H54 (cell line): ENCODE measurements around the gene CA10.

Experiments used
- DNase-seq: peaks from one replicate; pipeline ENCODE4 v3.0.0; 2011; ENCODE audit warnings: low spot score, mixed read lengths; ENCODE audit not compliant: insufficient read length
- FAIRE-seq: peaks from 3 replicates; lab custom pipeline; 2011; peaks lifted over from hg19 to GRCh38; lab: Jason Lieb, UNC
- POLR2A ChIP-seq: IDR thresholded peaks from 2 replicates; pipeline ENCODE4 v1.6.1; 2011; ENCODE audit warnings: low read depth, mild to moderate bottlenecking, low read length

The CA10 gene

DNA sequence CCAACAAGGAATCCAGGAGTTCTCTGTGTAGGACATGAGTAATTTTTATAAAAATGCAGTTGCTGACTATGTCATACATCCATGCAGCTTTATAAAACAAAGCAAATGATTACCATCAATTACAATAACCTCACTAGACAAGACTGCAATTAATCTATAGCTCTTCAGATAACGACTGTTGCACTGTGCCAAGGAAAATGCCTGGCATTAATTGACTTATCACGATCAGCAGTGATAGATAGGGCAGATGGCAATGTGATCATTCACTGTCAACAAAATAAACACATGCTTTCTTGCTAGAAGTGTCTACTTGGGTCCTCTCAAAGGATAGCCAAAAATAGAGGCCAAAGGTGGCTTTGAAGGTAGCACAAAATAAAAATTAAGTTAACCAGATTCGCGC lies 415.0 kb downstream of the CA10 start:
- no peak for TF ChIP-seq POLR2A
- FAIRE-seq (no peak), DNase-seq (no peak)

- DNase-seq: no peak
- no peak for TF ChIP-seq POLR2A
- FAIRE-seq: no peak
Observed at GRCh38 chr17:51742571-51742970, 415.9 kb downstream of the CA10 start.

DNA sequence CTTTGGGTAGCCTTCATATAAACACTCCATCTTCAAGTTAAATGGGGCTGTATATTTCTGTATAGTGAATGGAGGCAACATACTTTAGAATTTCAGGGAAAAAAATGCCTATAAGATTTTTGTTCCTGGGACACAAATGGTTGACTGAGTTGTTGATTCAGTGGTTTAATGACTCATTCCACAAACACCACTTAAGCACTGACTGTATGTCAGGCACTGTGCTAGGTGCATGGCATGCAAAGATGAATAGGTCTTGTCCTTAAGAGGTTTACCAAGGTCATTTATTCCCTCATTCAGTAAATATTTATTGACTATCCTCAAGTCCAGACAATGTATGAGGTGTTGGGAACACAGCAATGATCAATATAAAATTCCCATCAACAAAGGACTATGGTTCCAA lies 417.1 kb downstream of the CA10 start:
- DNase-seq (no peak), FAIRE-seq (no peak)
- no peak for TF ChIP-seq POLR2A

DNA sequence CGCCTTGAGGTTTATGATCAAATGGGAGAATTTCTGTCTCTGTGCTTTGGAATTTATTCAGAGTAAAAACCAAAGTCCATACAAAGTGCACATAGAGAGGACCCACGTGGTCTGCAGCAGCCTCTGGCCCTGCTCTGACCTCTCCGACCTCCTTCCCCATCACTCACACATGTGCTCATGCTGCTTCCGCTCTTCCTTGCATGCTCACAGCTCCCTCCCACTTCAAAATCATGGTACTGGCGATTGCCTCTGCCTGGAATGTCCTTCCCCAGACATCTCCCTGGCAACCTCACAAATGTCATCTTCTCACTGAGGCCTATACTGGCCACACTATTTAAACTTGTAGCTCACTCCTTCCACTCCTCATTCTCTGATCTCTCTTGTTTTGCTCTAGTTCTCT lies 418.0 kb downstream of the CA10 start:
- TF ChIP-seq POLR2A: no peak
- no peak for DNase-seq
- no peak for FAIRE-seq

DNA sequence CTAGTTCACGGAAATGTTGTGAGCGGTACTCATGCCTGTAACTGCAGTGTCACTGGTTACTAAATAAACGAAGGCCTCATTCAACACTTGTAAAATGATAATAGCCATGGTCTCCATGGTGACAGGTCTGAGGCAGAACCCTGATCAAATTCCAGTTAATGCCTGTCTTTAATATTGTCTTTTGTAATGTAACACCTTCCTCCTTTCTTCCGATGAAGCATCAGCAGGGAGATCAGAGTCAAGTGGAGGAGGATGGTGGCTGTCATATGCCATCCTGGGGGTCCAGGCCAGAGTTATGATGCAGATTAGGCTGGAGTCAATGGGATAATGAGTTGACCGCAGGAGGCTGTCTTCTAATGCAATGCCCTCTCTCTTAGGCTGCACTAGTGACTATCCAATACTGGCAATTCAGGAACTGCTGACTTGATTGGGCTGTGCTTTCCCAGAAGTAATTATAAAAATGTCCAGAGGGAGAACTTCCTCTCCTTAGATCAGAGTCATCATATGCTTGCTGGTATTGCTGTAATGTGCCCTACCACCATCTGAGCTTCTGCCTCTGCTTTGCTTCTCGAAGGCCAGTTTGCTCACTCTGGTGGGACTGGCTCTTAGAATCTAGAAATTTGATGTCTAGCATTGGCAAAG lies 419.1 kb downstream of the CA10 start:
- DNase-seq (no peak), FAIRE-seq (no peak)
- TF ChIP-seq POLR2A: no peak

GRCh38 chr17:51736356-51736755 lies 422.2 kb downstream of the CA10 start:
- no peak for DNase-seq
- no peak for FAIRE-seq
- no peak for TF ChIP-seq POLR2A

GRCh38 chr17:51734976-51735375 lies 423.5 kb downstream of the CA10 start:
- no peak for TF ChIP-seq POLR2A
- DNase-seq (no peak), FAIRE-seq (no peak)

GRCh38 chr17:51734462-51734861 lies 424.1 kb downstream of the CA10 start:
- DNase-seq: peak; percentile 33
- no peak for TF ChIP-seq POLR2A
- no peak for FAIRE-seq

- no peak for TF ChIP-seq POLR2A
- no peak for FAIRE-seq
- no peak for DNase-seq
Observed at GRCh38 chr17:51733166-51733565, 425.3 kb downstream of the CA10 start.

DNA sequence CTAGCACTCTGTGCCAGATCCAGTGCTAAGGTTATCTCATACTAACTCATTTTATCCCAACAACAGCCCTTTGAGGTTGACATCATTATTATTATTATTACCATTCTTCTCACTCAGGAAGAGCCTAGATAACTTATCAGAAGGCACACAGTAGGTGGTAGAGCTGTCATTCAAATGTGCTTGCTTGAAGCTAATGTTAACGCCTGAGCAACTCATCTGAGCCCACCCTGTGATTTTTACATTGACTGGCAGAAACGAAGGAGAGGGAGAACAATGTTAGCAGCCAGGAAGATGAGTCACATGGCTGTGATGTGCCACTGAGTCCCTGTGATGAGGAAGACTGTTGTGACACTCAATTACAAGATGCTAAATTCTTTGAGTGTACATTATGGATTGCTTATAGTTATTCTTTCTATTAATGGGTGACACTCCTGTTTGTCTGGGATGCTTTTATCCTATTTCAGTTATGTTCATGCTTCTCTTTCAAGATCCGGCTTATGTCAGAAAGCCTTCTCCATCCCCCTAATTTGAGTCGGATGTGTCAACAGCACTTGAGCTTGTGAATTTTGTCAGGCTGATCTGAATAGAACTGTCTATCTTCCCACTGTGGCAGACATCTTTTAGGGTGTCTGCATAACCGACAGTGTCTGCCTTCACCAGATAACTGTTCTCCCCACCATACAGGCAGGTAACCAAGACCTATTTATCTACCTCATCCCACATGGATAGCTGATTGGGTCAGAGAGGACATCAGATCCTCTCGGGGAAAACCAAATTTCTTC lies 426.4 kb downstream of the CA10 start:
- FAIRE-seq: no peak
- no peak for DNase-seq

GRCh38 chr17:51730303-51731050 lies 428.0 kb downstream of the CA10 start:
- DNase-seq (no peak), FAIRE-seq (no peak)
- no peak for TF ChIP-seq POLR2A

More for the DNA sequence above, 426.4 kb downstream of the CA10 start:
- TF ChIP-seq POLR2A: no peak

- FAIRE-seq (no peak), DNase-seq (no peak)
- TF ChIP-seq POLR2A: no peak
Observed at GRCh38 chr17:51725185-51725584, 433.3 kb downstream of the CA10 start.

DNA sequence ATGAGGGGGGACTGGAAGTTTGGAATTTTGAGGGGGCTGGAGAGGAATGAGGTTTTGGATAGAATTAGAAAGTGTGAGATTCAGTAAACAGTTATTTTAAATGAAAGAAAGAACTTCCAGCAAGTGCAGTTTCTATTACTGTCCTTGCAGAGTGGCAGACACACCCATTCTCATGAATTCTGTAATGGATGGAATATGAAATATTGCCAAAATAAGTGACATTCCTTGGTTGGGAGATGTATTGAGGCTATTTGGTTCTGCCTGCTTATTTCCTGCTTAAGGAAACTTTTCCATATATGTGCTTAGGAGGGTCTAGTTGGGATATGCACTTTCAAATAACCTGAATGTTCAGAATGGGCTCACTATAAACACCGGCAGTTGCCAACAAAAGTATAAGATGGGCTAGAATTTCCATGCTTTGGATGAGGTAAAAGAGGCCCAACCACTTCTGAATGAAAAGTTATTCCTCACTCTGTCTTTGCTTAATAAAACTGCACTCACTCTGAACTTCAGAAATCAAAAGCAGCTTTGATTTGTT lies 434.4 kb downstream of the CA10 start:
- TF ChIP-seq POLR2A: no peak
- DNase-seq (no peak), FAIRE-seq (no peak)

GRCh38 chr17:51722994-51723393 lies 435.5 kb downstream of the CA10 start:
- no peak for DNase-seq
- no peak for TF ChIP-seq POLR2A
- FAIRE-seq: no peak

- no peak for TF ChIP-seq POLR2A
- DNase-seq (no peak), FAIRE-seq (no peak)
Observed at GRCh38 chr17:51721730-51722129, 436.8 kb downstream of the CA10 start.
